Measurements from ENCODE around the gene PLEKHG2.

PLEKHG2 gene

GRCh38 chr19:39410017-39410830, 2.2 kb upstream of the PLEKHG2 start:
- Mint-ChIP-seq H3K4me3 (peak overlapping the region; percentile 89), H3K4me1 (peaks cover 49% of the 10 kb centered on the region), H3K27me3 (no peaks in the 10 kb centered on the region), H3K36me3 (peaks cover 11% of the 10 kb centered on the region), H3K27ac (peak overlapping the region; percentile 100), H3K9me3 (no peaks in the 10 kb centered on the region)

GRCh38 chr19:39410831-39411080, 1.7 kb upstream of the PLEKHG2 start:
- Mint-ChIP-seq H3K4me1 (peaks cover 45% of the 10 kb centered on the region), H3K9me3 (no peaks in the 10 kb centered on the region), H3K27ac (peak overlapping the region; percentile 100), H3K36me3 (peaks cover 11% of the 10 kb centered on the region), H3K27me3 (no peaks in the 10 kb centered on the region), H3K4me3 (peak overlapping the region; percentile 89)

GRCh38 chr19:39411081-39411831, 1.2 kb upstream of the PLEKHG2 start:
- Mint-ChIP-seq H3K27ac (peak overlapping the region; percentile 100), H3K27me3 (no peaks in the 10 kb centered on the region), H3K9me3 (no peaks in the 10 kb centered on the region), H3K36me3 (peaks cover 11% of the 10 kb centered on the region), H3K4me1 (peaks cover 41% of the 10 kb centered on the region), H3K4me3 (peak overlapping the region; percentile 89)

- H3K27me3 Mint-ChIP-seq = no peaks in the 10 kb centered on the region
Observed at GRCh38 chr19:39411832-39412099, 703 bp upstream of the PLEKHG2 start.

GRCh38 chr19:39412867-39413271, 400 bp downstream of the PLEKHG2 start:
- Mint-ChIP-seq H3K36me3 (peaks cover 10% of the 10 kb centered on the region), H3K4me3 (peak overlapping the region; percentile 89), H3K9me3 (no peaks in the 10 kb centered on the region), H3K27me3 (no peaks in the 10 kb centered on the region), H3K4me1 (peaks cover 39% of the 10 kb centered on the region), H3K27ac (no peak overlapping the region)

More at GRCh38 chr19:39411832-39412099, 703 bp upstream of the PLEKHG2 start:
- H3K4me3 Mint-ChIP-seq = peak overlapping the region; percentile 89
- peaks cover 11% of the 10 kb centered on the region for H3K36me3 Mint-ChIP-seq
- peaks cover 39% of the 10 kb centered on the region for H3K4me1 Mint-ChIP-seq
- H3K27ac Mint-ChIP-seq = peak overlapping the region; percentile 100
- H3K9me3 Mint-ChIP-seq = no peaks in the 10 kb centered on the region

- H3K27ac Mint-ChIP-seq = peak overlapping the region; percentile 70
- H3K36me3 Mint-ChIP-seq = peaks cover 6% of the 10 kb centered on the region
- peaks cover 39% of the 10 kb centered on the region for H3K4me1 Mint-ChIP-seq
- no peaks in the 10 kb centered on the region for H3K9me3 Mint-ChIP-seq
- peak overlapping the region; percentile 90 for H3K4me3 Mint-ChIP-seq
- H3K27me3 Mint-ChIP-seq = no peaks in the 10 kb centered on the region
Observed at GRCh38 chr19:39413272-39413910, 922 bp downstream of the PLEKHG2 start.

- Mint-ChIP-seq H3K36me3 (no peaks in the 10 kb centered on the region), H3K4me1 (peaks cover 33% of the 10 kb centered on the region)
Observed at GRCh38 chr19:39413911-39414608, 1.6 kb downstream of the PLEKHG2 start.

GRCh38 chr19:39415111-39416046, 2.9 kb downstream of the PLEKHG2 start:
- H3K9me3 Mint-ChIP-seq = no peaks in the 10 kb centered on the region
- no peak overlapping the region for H3K4me3 Mint-ChIP-seq
- H3K4me1 Mint-ChIP-seq = peaks cover 29% of the 10 kb centered on the region
- H3K27me3 Mint-ChIP-seq = no peaks in the 10 kb centered on the region
- no peaks in the 10 kb centered on the region for H3K36me3 Mint-ChIP-seq
- no peak overlapping the region for H3K27ac Mint-ChIP-seq

More at GRCh38 chr19:39413911-39414608, 1.6 kb downstream of the PLEKHG2 start:
- Mint-ChIP-seq H3K9me3 (no peaks in the 10 kb centered on the region), H3K4me3 (peak overlapping the region; percentile 90), H3K27me3 (no peaks in the 10 kb centered on the region), H3K27ac (peak overlapping the region; percentile 79)

- H3K36me3 Mint-ChIP-seq = no peaks in the 10 kb centered on the region
Observed at GRCh38 chr19:39416152-39417120, 4.0 kb downstream of the PLEKHG2 start.

GRCh38 chr19:39417463-39418181, 5.2 kb downstream of the PLEKHG2 start:
- Mint-ChIP-seq H3K36me3 (no peaks in the 10 kb centered on the region), H3K27me3 (no peaks in the 10 kb centered on the region), H3K4me1 (peaks cover 11% of the 10 kb centered on the region), H3K27ac (no peak overlapping the region), H3K9me3 (no peaks in the 10 kb centered on the region), H3K4me3 (no peak overlapping the region)

More at GRCh38 chr19:39416152-39417120, 4.0 kb downstream of the PLEKHG2 start:
- Mint-ChIP-seq H3K4me1 (peaks cover 19% of the 10 kb centered on the region), H3K4me3 (no peak overlapping the region), H3K9me3 (no peaks in the 10 kb centered on the region), H3K27me3 (no peaks in the 10 kb centered on the region), H3K27ac (no peak overlapping the region)

- H3K27me3 Mint-ChIP-seq = no peaks in the 10 kb centered on the region
- no peaks in the 10 kb centered on the region for H3K36me3 Mint-ChIP-seq
- H3K4me3 Mint-ChIP-seq = no peak overlapping the region
- no peak overlapping the region for H3K27ac Mint-ChIP-seq
- H3K4me1 Mint-ChIP-seq = peaks cover 6% of the 10 kb centered on the region
- no peaks in the 10 kb centered on the region for H3K9me3 Mint-ChIP-seq
Observed at GRCh38 chr19:39419003-39419402, 6.5 kb downstream of the PLEKHG2 start.

GRCh38 chr19:39420769-39421168, 8.3 kb downstream of the PLEKHG2 start:
- Mint-ChIP-seq H3K4me3 (no peak overlapping the region), H3K36me3 (no peaks in the 10 kb centered on the region), H3K9me3 (no peaks in the 10 kb centered on the region), H3K4me1 (no peaks in the 10 kb centered on the region), H3K27me3 (no peaks in the 10 kb centered on the region), H3K27ac (no peak overlapping the region)

- no peaks in the 10 kb centered on the region for H3K27me3 Mint-ChIP-seq
- H3K9me3 Mint-ChIP-seq = no peaks in the 10 kb centered on the region
- H3K36me3 Mint-ChIP-seq = no peaks in the 10 kb centered on the region
- no peak overlapping the region for H3K4me3 Mint-ChIP-seq
- H3K4me1 Mint-ChIP-seq = no peaks in the 10 kb centered on the region
- H3K27ac Mint-ChIP-seq = no peak overlapping the region
Observed at GRCh38 chr19:39422020-39422419, 9.6 kb downstream of the PLEKHG2 start.
